Testis (tissue), 3 donors: Measurements from ENCODE around the gene POU6F2. TPM values are rescaled to one million over a fixed set of nuclear protein-coding genes. Genes with fewer than 3 reads are reported as not detected.
"Not testable (repeated sequence)": the region's sequence is repeated elsewhere in the genome, so short reads cannot be mapped to it uniquely, and the experiment has no call there.

Experiments
- DNase-seq: peaks from one replicate; pipeline ENCODE4 v3.0.0-alpha.2; 2019
- H3K27ac ChIP-seq, 2 donors: fragments of 200-600 bp; sonication (generic); one replicate each; pipeline ENCODE4 v1.5.1; 2019
- H3K27me3 ChIP-seq: fragments of 200-600 bp; sonication (generic); one replicate; pipeline ENCODE4 v1.5.1; 2019
- H3K36me3 ChIP-seq: fragments of 200-600 bp; sonication (generic); one replicate; pipeline ENCODE4 v1.5.1; 2017; ENCODE audit warnings: low read depth; ENCODE audit errors: missing control alignments
- H3K4me1 ChIP-seq: fragments of 200-600 bp; sonication (generic); one replicate; pipeline ENCODE4 v1.5.1; 2019
- H3K4me3 ChIP-seq, 2 donors: fragments of 200-600 bp; sonication (generic); one replicate each; pipeline ENCODE4 v1.5.1; 2017 to 2019
- H3K9me3 ChIP-seq: fragments of 200-600 bp; sonication (generic); one replicate; pipeline ENCODE4 v1.5.1; 2017
- POLR2A ChIP-seq: fragments of 450-650 bp; IDR thresholded peaks from one replicate; pipeline ENCODE4 v1.6.1; 2017; ENCODE audit warnings: antibody characterized with exemption, mild to moderate bottlenecking, moderate library complexity
- WGBS, 2 donors: methylation state at CpG; one replicate each; pipeline ENCODE4 v1.1.5; 2018; 5-methylcytosine and 5-hydroxymethylcytosine counted together
- intact Hi-C: fragments of 100-400 bp; cut with DNase I; formaldehyde crosslinking; loops from one replicate; pipeline ENCODE4 v1.15.1; 2023; ENCODE audit warnings: low total_unique reads
- polyA plus RNA-seq: library from polyadenylated mRNA; stranded (reverse); fragments of 350-450 nt; fragmentation: Illumina TruSeq; extraction: RNeasy Lipid Tissue Mini Kit (QIAGEN cat#74804); gene quantifications from one replicate; pipeline ENCODE4 v1.2.3, GENCODE V29; 2014; ENCODE audit warnings: low read depth, low replicate concordance; ENCODE audit not compliant: insufficient read depth
- total RNA-seq, 2 donors: library from RNA; depleted of rRNA; stranded (reverse); fragments of >200 nt; gene quantifications; one replicate each; pipeline ENCODE4 v1.2.3, GENCODE V29; 2016
- TF ChIP-seq, protein P1 (sequence below), 3 experiments: fragments of 450-650 bp in 2 of 3; fragments of 200-600 bp in 1 of 3; sonication (generic) in 1 of 3; IDR thresholded peaks; one replicate each; pipeline ENCODE4 v1.5.1; 2016 to 2019; ENCODE audit warnings: antibody characterized with exemption in 3 of 3, mild to moderate bottlenecking in 2 of 3, moderate library complexity in 1 of 3

The POU6F2 gene
- total and polyA plus RNA-seq, 3 donors from 2014 or later, result 1.3 to 3.4 (median 1.7) TPM

GRCh38 chr7:39184391-39184790 is 206.7 kb downstream of the POU6F2 start:
- no peak for DNase-seq
- H3K27me3 ChIP-seq, result no peaks in the 10 kb centered on the region
- no peak overlapping the region for H3K4me3 ChIP-seq
- H3K4me1 ChIP-seq, result no peaks in the 10 kb centered on the region
- 55 to 56% methylated on average over 3 of the region's 3 CpGs for WGBS, 2 donors
- TF ChIP-seq, protein P1, sequence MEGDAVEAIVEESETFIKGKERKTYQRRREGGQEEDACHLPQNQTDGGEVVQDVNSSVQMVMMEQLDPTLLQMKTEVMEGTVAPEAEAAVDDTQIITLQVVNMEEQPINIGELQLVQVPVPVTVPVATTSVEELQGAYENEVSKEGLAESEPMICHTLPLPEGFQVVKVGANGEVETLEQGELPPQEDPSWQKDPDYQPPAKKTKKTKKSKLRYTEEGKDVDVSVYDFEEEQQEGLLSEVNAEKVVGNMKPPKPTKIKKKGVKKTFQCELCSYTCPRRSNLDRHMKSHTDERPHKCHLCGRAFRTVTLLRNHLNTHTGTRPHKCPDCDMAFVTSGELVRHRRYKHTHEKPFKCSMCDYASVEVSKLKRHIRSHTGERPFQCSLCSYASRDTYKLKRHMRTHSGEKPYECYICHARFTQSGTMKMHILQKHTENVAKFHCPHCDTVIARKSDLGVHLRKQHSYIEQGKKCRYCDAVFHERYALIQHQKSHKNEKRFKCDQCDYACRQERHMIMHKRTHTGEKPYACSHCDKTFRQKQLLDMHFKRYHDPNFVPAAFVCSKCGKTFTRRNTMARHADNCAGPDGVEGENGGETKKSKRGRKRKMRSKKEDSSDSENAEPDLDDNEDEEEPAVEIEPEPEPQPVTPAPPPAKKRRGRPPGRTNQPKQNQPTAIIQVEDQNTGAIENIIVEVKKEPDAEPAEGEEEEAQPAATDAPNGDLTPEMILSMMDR (IDR thresholded peaks at IDR 0.05), result no peak
- TF ChIP-seq POLR2A, result no peak
- intact Hi-C loops, result no loop called here
- H3K27ac ChIP-seq, result no peak overlapping the region
- no peaks in the 10 kb centered on the region for H3K9me3 ChIP-seq
- no peaks in the 10 kb centered on the region for H3K36me3 ChIP-seq

DNA sequence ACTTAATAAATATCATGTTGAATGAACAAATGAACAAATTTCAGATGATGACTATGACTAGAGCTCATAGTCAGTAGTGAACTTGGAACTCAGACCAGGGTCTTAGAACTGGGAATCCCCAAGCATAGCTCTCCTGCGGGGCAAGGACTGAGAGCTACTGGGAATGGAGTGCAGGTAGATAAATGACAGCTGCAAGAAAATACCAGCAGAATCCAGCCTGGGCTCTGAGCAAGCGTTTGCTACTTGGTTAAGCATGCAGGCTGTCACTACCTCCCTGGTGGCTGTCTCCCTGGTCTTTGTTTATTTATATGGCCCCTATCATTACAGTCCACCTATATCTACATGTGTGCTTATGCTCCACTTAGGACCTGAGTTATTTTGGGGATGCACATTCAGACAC is 208.4 kb downstream of the POU6F2 start:
- DNase-seq, result no peak
- H3K4me3 ChIP-seq, result no peak overlapping the region
- intact Hi-C loops, result no loop called here
- H3K4me1 ChIP-seq, result no peaks in the 10 kb centered on the region
- no peak overlapping the region for H3K27ac ChIP-seq
- H3K9me3 ChIP-seq, result no peaks in the 10 kb centered on the region
- TF ChIP-seq, protein P1 (IDR thresholded peaks at IDR 0.05), result no peak
- 89% methylated on average over 2 of the region's 2 CpGs for WGBS, 2 donors
- no peaks in the 10 kb centered on the region for H3K27me3 ChIP-seq
- H3K36me3 ChIP-seq, result no peaks in the 10 kb centered on the region

DNA sequence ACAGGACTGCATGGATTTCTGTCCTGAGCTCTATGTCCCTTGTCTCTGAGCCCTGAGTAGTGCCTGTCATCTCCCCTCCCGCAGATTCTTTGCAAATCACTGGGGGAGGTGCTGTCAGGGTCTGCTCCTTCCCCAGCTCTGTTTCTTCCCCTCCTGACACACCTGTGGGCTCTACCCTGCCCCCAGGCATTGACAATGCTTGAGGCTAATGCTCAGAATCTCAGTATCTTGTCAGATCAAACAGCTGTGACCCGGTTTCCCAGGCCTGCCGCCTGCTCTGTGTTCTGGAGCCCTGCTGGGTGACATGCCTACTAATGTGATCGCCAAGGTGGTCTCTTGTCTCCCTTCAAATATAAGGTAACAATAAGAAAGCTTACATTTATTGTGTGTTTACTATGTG is 209.0 kb downstream of the POU6F2 start:
- intact Hi-C loops, result no loop called here
- H3K4me3 ChIP-seq, result no peak overlapping the region
- no peak for DNase-seq
- WGBS, 2 donors, result 71 to 77% methylated on average over 4 of the region's 4 CpGs
- H3K27ac ChIP-seq, result no peak overlapping the region
- no peaks in the 10 kb centered on the region for H3K36me3 ChIP-seq
- H3K4me1 ChIP-seq, result no peaks in the 10 kb centered on the region
- no peaks in the 10 kb centered on the region for H3K9me3 ChIP-seq
- H3K27me3 ChIP-seq, result no peaks in the 10 kb centered on the region
- TF ChIP-seq POLR2A, result no peak
- TF ChIP-seq, protein P1 (IDR thresholded peaks at IDR 0.05), result no peak

DNA sequence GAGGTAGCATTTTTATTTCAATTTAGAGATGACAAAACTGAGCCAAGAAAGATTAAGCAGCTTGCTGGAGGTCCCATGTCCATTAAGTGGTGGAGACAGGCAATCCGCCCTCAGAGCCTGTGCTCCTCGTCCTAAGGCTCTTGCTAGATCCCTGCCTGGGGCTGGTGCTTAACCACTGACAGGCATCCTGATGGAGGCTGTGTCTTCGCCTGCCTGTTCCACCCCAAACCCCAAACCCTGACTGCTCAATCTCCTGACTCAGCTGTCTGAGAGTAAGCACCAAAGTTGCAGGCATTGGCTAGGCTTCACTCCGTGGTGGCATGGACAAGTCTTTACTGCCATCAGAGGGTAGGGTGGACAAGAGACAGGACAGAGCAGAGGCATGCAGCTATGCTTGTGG is 209.4 kb downstream of the POU6F2 start:
- H3K36me3 ChIP-seq, result no peaks in the 10 kb centered on the region
- no peaks in the 10 kb centered on the region for H3K27me3 ChIP-seq
- TF ChIP-seq, protein P1 (IDR thresholded peaks at IDR 0.05), result no peak
- TF ChIP-seq POLR2A, result no peak
- no peaks in the 10 kb centered on the region for H3K9me3 ChIP-seq
- no peak overlapping the region for H3K27ac ChIP-seq
- H3K4me3 ChIP-seq, result no peak overlapping the region
- intact Hi-C loops, result no loop called here
- 59 to 64% methylated on average over 4 of the region's 4 CpGs for WGBS, 2 donors
- no peak for DNase-seq
- H3K4me1 ChIP-seq, result no peaks in the 10 kb centered on the region

DNA sequence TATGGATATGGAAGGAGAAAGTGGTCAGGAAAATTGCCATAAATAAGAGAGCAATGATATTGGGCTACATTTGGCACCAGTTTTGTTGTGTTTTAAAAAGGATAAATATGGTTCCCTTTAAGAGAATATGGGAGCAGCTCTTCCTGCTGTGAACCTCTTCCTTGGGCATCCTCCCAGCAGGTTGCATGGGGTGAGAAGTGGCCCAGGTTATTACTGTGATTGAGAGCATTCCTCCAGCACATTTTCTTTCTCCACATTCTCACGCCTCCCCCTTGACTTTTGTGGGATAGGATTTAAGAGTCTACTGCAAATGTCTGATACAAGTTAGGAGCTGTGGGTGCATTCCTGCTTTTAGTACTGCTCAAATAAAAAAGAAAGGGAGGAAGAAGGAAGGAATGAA is 214.8 kb downstream of the POU6F2 start:
- no peak overlapping the region for H3K4me3 ChIP-seq
- no peaks in the 10 kb centered on the region for H3K36me3 ChIP-seq
- no peak overlapping the region for H3K27ac ChIP-seq
- TF ChIP-seq POLR2A, result no peak
- TF ChIP-seq, protein P1 (IDR thresholded peaks at IDR 0.05), result no peak
- intact Hi-C loops, result no loop called here
- no peak for DNase-seq
- H3K9me3 ChIP-seq, result no peaks in the 10 kb centered on the region
- no peaks in the 10 kb centered on the region for H3K27me3 ChIP-seq
- H3K4me1 ChIP-seq, result no peaks in the 10 kb centered on the region
- WGBS, 2 donors, result 54 to 68% methylated on average over 1 of the region's 1 CpG

DNA sequence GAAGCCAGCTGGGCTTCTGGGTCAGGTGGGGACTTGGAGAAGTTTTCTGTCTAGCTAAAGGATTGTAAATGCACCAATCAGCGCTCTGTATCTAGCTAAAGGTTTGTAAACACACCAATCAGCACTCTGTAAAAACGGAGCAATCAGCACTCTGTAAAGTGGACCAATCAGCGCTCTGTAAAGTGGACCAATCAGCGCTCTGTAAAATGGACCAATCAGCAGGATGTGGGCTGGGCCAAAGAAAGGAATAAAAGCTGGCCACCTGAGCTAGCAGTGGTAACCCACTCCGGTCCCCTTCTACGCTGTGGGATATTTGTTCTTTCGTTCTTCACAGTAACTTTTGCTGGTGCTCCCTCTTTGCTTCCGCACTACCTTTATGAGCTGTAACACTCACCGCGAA is 216.7 kb downstream of the POU6F2 start:
- H3K36me3 ChIP-seq, H3K9me3 ChIP-seq, H3K4me3 ChIP-seq, H3K27ac ChIP-seq, H3K4me1 ChIP-seq, H3K27me3 ChIP-seq, intact Hi-C loops: not testable (repeated sequence)
- peak; percentile 53 for DNase-seq
- WGBS, 2 donors, result 62 to 79% methylated on average over 10 of the region's 10 CpGs
